H9 (cell line): Measurements from ENCODE around the gene TNFSF9. TPM values are rescaled to one million over a fixed set of nuclear protein-coding genes. Genes with fewer than 3 reads are reported as not detected.

ENCODE experiments used
- DNase-seq: peaks from one replicate; pipeline ENCODE4 v3.0.0-alpha.2; 2017
- H2AFZ ChIP-seq: one replicate; pipeline ENCODE4 v1.6.1; 2013; ENCODE audit warnings: mild to moderate bottlenecking, low read length, control low read depth, moderate library complexity
- H2AK5ac ChIP-seq: 2 replicates; pipeline ENCODE4 v1.6.1; 2013; ENCODE audit warnings: low read length, control low read depth, mixed read lengths; ENCODE audit not compliant: insufficient read length
- H2BK120ac ChIP-seq: one replicate; pipeline ENCODE4 v1.6.1; 2013; ENCODE audit warnings: low read depth, mild to moderate bottlenecking, low read length, control low read depth, inconsistent platforms; ENCODE audit not compliant: poor library complexity, severe bottlenecking
- H2BK12ac ChIP-seq: 2 replicates; pipeline ENCODE4 v1.6.1; 2013; ENCODE audit warnings: low read length, control low read depth, mixed read lengths, low read depth; ENCODE audit not compliant: insufficient read length
- H2BK15ac ChIP-seq: 2 replicates; pipeline ENCODE4 v1.6.1; 2013; ENCODE audit warnings: low read depth, low read length, control low read depth
- H2BK20ac ChIP-seq: one replicate; pipeline ENCODE4 v1.6.1; 2013; ENCODE audit warnings: low read depth, mild to moderate bottlenecking, low read length, control low read depth, inconsistent platforms; ENCODE audit not compliant: poor library complexity, severe bottlenecking
- H2BK5ac ChIP-seq: 2 replicates; pipeline ENCODE4 v1.6.1; 2013; ENCODE audit warnings: low read length, control low read depth, mixed read lengths; ENCODE audit not compliant: insufficient read length
- H3K14ac ChIP-seq: 2 replicates; pipeline ENCODE4 v1.6.1; 2013; ENCODE audit warnings: low read length, control low read depth; ENCODE audit not compliant: insufficient read depth
- H3K18ac ChIP-seq: 2 replicates; pipeline ENCODE4 v1.6.1; 2013; ENCODE audit warnings: low read depth, mild to moderate bottlenecking, mixed read lengths, low read length, control low read depth; ENCODE audit not compliant: insufficient read length
- H3K23ac ChIP-seq: 2 replicates; pipeline ENCODE4 v1.6.1; 2013; ENCODE audit warnings: low read length, control low read depth, mixed read lengths, low read depth; ENCODE audit not compliant: insufficient read length
- H3K23me2 ChIP-seq: 2 replicates; pipeline ENCODE4 v1.6.1; 2013; ENCODE audit warnings: low read depth, mild to moderate bottlenecking, mixed read lengths, low read length, control low read depth; ENCODE audit not compliant: insufficient read length, poor library complexity, severe bottlenecking
- H3K27ac ChIP-seq: 2 replicates; pipeline ENCODE4 v1.5.1; 2013; ENCODE audit warnings: low read length, control low read depth, mixed read lengths, low read depth; ENCODE audit not compliant: insufficient read length
- H3K27me3 ChIP-seq: 2 replicates; pipeline ENCODE4 v1.6.1; 2013; ENCODE audit warnings: low read length, control low read depth, inconsistent platforms; ENCODE audit not compliant: insufficient read depth
- H3K4ac ChIP-seq: 2 replicates; pipeline ENCODE4 v1.6.1; 2013; ENCODE audit warnings: low read depth, mild to moderate bottlenecking, control low read depth, inconsistent platforms, low read length, moderate library complexity
- H3K4me1 ChIP-seq: 2 replicates; pipeline ENCODE4 v1.6.1; 2013; ENCODE audit warnings: low read length, control low read depth, inconsistent platforms; ENCODE audit not compliant: insufficient read depth
- H3K4me2 ChIP-seq: 2 replicates; pipeline ENCODE4 v1.6.1; 2013; ENCODE audit warnings: low read length, control low read depth, mixed read lengths; ENCODE audit not compliant: insufficient read length, insufficient read depth
- H3K56ac ChIP-seq: 2 replicates; pipeline ENCODE4 v1.6.1; 2013; ENCODE audit warnings: low read depth, mild to moderate bottlenecking, mixed read lengths, low read length, control low read depth; ENCODE audit not compliant: insufficient read length
- H3K79me1 ChIP-seq: 2 replicates; pipeline ENCODE4 v1.6.1; 2013; ENCODE audit warnings: low read depth, mild to moderate bottlenecking, moderate library complexity, low read length, control low read depth, inconsistent platforms; ENCODE audit not compliant: insufficient read depth, poor library complexity, severe bottlenecking
- H3K79me2 ChIP-seq: 2 replicates; pipeline ENCODE4 v1.6.1; 2013; ENCODE audit warnings: low read length, control low read depth, inconsistent platforms; ENCODE audit not compliant: insufficient read depth
- H3K9ac ChIP-seq: 2 replicates; pipeline ENCODE4 v1.6.1; 2013; ENCODE audit warnings: low read length, control low read depth, mixed read lengths; ENCODE audit not compliant: insufficient read length; ENCODE audit errors: extremely low read depth
- H3K9me3 ChIP-seq: one replicate; pipeline ENCODE4 v1.6.1; 2013; ENCODE audit warnings: low read depth, low read length, inconsistent platforms; ENCODE audit not compliant: control insufficient read depth
- H3T11ph ChIP-seq: one replicate; pipeline ENCODE4 v1.6.1; 2013; ENCODE audit warnings: mild to moderate bottlenecking, low read length, control low read depth, inconsistent platforms
- H4K20me1 ChIP-seq: one replicate; pipeline ENCODE4 v1.6.1; 2013; ENCODE audit not compliant: control insufficient read depth, insufficient read length, insufficient read depth
- H4K5ac ChIP-seq: 2 replicates; pipeline ENCODE4 v1.6.1; 2013; ENCODE audit warnings: low read depth, mild to moderate bottlenecking, mixed read lengths, low read length, control low read depth; ENCODE audit not compliant: insufficient read length
- H4K8ac ChIP-seq: replicated peaks from 2 replicates; pipeline ENCODE4 v1.6.1; 2013; ENCODE audit warnings: low read length, control low read depth, mixed read lengths, low read depth; ENCODE audit not compliant: insufficient read length
- H4K91ac ChIP-seq: 2 replicates; pipeline ENCODE4 v1.6.1; 2013; ENCODE audit warnings: low read depth, mild to moderate bottlenecking, moderate library complexity, mixed read lengths, low read length, control low read depth; ENCODE audit not compliant: insufficient read length
- H3K27ac Mint-ChIP-seq, 3 experiments: 2 replicates in 2 of 3; 3 replicates in 1 of 3; pipeline ENCODE4 v1.8.0; 2020 to 2021; ENCODE audit warnings: mixed read lengths in 3 of 3, mild to moderate bottlenecking in 1 of 3, moderate library complexity in 1 of 3
- H3K27me3 Mint-ChIP-seq: 2 replicates; pipeline ENCODE4 v1.8.0; 2021; ENCODE audit warnings: low read depth, mild to moderate bottlenecking, moderate library complexity, mixed read lengths
- H3K36me3 Mint-ChIP-seq, 3 experiments: 2 replicates in 2 of 3; 3 replicates in 1 of 3; pipeline ENCODE4 v1.8.0; 2020 to 2021; ENCODE audit warnings: low read depth in 3 of 3, mixed read lengths in 3 of 3; ENCODE audit not compliant: insufficient read depth in 1 of 3
- H3K4me1 Mint-ChIP-seq, 2 experiments: 2 replicates each; pipeline ENCODE4 v1.8.0; 2020; ENCODE audit warnings: mixed read lengths in 2 of 2
- H3K4me3 Mint-ChIP-seq, 2 experiments: 2 replicates in 1 of 2; 3 replicates in 1 of 2; pipeline ENCODE4 v1.8.0; 2020 to 2021; ENCODE audit warnings: mild to moderate bottlenecking in 2 of 2, mixed read lengths in 2 of 2, moderate library complexity in 1 of 2
- H3K9me3 Mint-ChIP-seq, 2 experiments: 2 replicates in 1 of 2; 3 replicates in 1 of 2; pipeline ENCODE4 v1.8.0; 2020; ENCODE audit warnings: mild to moderate bottlenecking in 2 of 2, mixed read lengths in 2 of 2, moderate library complexity in 1 of 2
- CTCF ChIP-seq: fragments of 200-600 bp; sonication (generic); conservative IDR thresholded peaks from 3 replicates; pipeline ENCODE4 v1.8.0; 2021; ENCODE audit warnings: antibody characterized with exemption, mild to moderate bottlenecking
- WGBS: extraction: QIAGEN DNeasy Blood & Tissue Kit; methylation state at CpG from one replicate; pipeline ENCODE4 v1.1.7; 2013; ENCODE audit warnings: missing lambda C conversion rate, low lambda C conversion rate, mixed read lengths; ENCODE audit not compliant: insufficient read length; ENCODE audit errors: extremely low coverage; 5-methylcytosine and 5-hydroxymethylcytosine counted together
- total RNA-seq: library from RNA; stranded (reverse); gene quantifications from 2 replicates; pipeline ENCODE4 v1.2.1, GENCODE V29; 2021

The TNFSF9 gene
- total RNA-seq, 1 experiment from 2014 or later, result 1.9 TPM

- Histone ChIP-seq H3K14ac (no peak overlapping the region), H3K27ac (no peak overlapping the region), H3K23me2 (no peaks in the 10 kb centered on the region), H4K91ac (no peak overlapping the region), H4K8ac (peak overlapping the region; percentile 24), H3K9ac (no peak overlapping the region), H3K79me1 (no peaks in the 10 kb centered on the region), H3K9me3 (no peaks in the 10 kb centered on the region), H3K27me3 (no peaks in the 10 kb centered on the region), H4K20me1 (no peaks in the 10 kb centered on the region), H2BK120ac (no peak overlapping the region), H2BK15ac (no peak overlapping the region), H2AK5ac (no peak overlapping the region), H4K5ac (no peak overlapping the region), H3K23ac (no peak overlapping the region), H3K18ac (no peak overlapping the region), H3T11ph (no peak overlapping the region), H3K4me1 (no peaks in the 10 kb centered on the region), H2BK12ac (no peak overlapping the region), H3K56ac (no peak overlapping the region), H3K79me2 (no peaks in the 10 kb centered on the region), H3K4ac (no peak overlapping the region), H2BK20ac (no peak overlapping the region), H2AFZ (no peak overlapping the region), H2BK5ac (no peak overlapping the region), H3K4me2 (no peak overlapping the region)
- Mint-ChIP-seq H3K4me3 (no peak overlapping the region), H3K36me3 (no peaks in the 10 kb centered on the region), H3K27me3 (peaks cover 5% of the 10 kb centered on the region), H3K4me1 (peaks cover 4 to 8% of the 10 kb centered on the region in 2 experiments), H3K27ac (no peak overlapping the region), H3K9me3 (no peaks in the 10 kb centered on the region)
- TF ChIP-seq CTCF, result no peak
- no CpG with 5 or more reads among the region's 6 CpGs for WGBS
- no peak for DNase-seq
Observed at GRCh38 chr19:6522712-6523111, 8.1 kb upstream of the TNFSF9 start.
